ENCODE data around the gene MCM3AP.

Gene MCM3AP

GRCh38 chr21:46208761-46209721 is 76.4 kb downstream of the MCM3AP start:
- H3K4me3 ChIP-seq (ENCODE audit: low read depth, low read length), result no peak overlapping the region
- TF ChIP-seq, protein P1, sequence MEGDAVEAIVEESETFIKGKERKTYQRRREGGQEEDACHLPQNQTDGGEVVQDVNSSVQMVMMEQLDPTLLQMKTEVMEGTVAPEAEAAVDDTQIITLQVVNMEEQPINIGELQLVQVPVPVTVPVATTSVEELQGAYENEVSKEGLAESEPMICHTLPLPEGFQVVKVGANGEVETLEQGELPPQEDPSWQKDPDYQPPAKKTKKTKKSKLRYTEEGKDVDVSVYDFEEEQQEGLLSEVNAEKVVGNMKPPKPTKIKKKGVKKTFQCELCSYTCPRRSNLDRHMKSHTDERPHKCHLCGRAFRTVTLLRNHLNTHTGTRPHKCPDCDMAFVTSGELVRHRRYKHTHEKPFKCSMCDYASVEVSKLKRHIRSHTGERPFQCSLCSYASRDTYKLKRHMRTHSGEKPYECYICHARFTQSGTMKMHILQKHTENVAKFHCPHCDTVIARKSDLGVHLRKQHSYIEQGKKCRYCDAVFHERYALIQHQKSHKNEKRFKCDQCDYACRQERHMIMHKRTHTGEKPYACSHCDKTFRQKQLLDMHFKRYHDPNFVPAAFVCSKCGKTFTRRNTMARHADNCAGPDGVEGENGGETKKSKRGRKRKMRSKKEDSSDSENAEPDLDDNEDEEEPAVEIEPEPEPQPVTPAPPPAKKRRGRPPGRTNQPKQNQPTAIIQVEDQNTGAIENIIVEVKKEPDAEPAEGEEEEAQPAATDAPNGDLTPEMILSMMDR (conservative IDR thresholded peaks at IDR 0.05; ENCODE audit: low read depth, low read length), result no peak
- DNase-seq (ENCODE audit: low read depth), result no peak

- no peak for DNase-seq (ENCODE audit: low read depth)
- TF ChIP-seq, protein P1 (conservative IDR thresholded peaks at IDR 0.05; ENCODE audit: low read depth, low read length), result no peak
- H3K4me3 ChIP-seq (ENCODE audit: low read depth, low read length), result no peak overlapping the region
These were observed 77.4 kb downstream of the MCM3AP start for GRCh38 chr21:46207920-46208591.

DNA sequence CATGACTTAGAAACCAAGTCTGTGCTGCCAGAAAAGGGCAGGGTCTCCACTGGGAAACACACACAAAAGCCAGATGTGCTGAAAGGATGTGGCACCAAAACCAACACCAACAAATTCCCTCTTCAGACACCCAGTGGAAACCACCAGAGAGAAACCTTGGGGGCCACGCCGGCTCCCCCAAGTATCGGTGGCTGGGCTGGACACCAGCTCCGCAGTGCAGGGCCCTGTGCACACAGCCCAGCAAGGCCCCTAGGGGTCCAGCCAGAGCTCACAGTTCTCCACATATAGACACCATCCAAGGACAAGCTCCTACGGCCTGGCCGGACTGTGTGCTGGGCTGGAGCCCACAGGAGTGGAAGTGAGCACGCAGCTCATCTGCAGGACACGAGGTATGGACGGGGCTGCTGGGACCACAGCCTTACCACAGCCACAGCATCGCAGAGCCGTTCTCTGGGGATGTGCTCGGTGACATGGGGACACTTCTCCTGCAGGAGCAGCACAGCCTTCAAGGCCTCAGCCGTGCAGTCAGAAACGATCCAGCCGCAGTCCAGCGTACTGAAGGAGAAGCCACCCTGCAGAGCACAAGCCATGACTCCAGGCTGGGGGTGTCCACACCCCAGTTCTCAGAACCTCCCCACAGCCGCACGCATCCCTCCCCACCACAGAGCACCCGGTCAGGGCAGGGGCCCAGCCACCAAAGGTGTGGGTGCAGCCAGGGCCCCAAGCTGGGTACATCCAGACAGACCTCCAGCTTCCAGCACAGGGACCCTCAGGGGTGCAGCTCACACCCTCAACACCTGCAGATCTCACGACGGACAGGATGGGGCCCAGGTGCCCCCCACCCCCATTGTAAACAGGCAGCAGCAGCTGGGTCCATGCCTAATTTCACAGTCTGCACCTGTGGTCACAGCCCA is 78.1 kb downstream of the MCM3AP start:
- no peak overlapping the region for H3K4me3 ChIP-seq (ENCODE audit: low read depth, low read length)
- DNase-seq (ENCODE audit: low read depth), result no peak
- TF ChIP-seq, protein P1 (conservative IDR thresholded peaks at IDR 0.05; ENCODE audit: low read depth, low read length), result no peak

DNA sequence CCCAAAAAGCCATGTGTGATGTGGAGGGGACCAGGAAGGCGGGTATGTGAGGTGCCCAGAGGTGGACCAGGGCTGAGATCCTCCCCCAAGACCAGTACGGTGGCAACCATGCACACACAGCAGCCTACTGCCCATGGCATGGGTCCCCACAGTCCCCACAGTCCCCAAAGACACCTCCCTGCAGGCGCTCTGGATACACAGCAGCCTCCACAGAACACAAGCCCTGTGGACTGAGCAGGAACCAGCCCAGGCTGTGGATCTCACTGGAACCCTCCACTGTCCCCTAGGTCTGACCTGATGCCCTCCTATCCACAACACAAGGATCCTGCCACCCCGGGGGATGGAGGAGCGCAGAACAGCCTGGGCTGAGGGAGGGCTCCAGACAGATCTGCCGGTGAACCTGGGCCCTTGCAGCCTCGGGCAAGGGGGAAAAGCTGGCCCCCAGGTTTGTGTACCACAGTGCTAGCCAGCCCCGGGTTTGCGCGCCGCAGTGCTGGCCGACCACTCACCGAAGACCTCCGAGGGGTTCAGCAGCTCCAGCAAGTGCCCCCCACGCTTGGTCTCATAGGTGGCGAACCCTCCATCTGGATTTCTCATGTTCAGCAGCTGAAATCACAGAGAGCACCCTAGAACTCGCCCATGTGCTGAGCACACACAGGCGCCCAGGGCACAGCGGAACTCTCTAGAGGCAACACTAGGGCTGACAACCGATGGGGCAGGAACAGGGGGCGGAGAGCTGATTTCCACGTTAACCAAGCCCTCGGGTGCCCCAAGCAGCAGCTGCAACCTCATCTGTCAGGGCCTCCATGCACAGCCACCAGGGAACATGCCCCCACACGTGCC is 79.0 kb downstream of the MCM3AP start:
- no peak for DNase-seq (ENCODE audit: low read depth)
- TF ChIP-seq, protein P1 (conservative IDR thresholded peaks at IDR 0.05; ENCODE audit: low read depth, low read length), result no peak
- H3K4me3 ChIP-seq (ENCODE audit: low read depth, low read length), result no peak overlapping the region

DNA sequence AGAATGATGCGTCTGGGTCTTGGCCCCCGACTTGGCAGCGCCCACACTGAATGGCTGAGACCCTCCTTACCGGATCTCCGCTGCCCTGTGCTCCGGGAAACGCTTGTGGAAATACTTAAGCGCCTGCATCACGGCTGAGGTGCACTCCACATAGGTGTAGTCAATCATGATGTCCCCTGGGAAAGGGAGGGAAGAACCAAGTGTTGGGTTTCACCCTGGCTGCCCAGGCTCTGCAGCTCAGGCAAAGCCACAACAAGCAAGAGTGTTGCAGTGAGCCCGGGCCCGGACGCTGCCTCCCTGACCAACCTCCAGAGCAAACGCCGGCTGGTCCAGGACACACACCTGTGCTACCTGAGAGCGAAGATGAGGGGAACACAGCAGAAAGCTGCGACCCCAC is 79.6 kb downstream of the MCM3AP start:
- DNase-seq (ENCODE audit: low read depth), result no peak
- TF ChIP-seq, protein P1 (conservative IDR thresholded peaks at IDR 0.05; ENCODE audit: low read depth, low read length), result no peak
- H3K4me3 ChIP-seq (ENCODE audit: low read depth, low read length), result no peak overlapping the region

- H3K4me3 ChIP-seq (ENCODE audit: low read depth, low read length), result no peak overlapping the region
- no peak for DNase-seq (ENCODE audit: low read depth)
- TF ChIP-seq, protein P1 (conservative IDR thresholded peaks at IDR 0.05; ENCODE audit: low read depth, low read length), result no peak
These were observed 80.2 kb downstream of the MCM3AP start for GRCh38 chr21:46205166-46205565.

All from choroid plexus epithelial cell (primary cell).